T-cell (primary cell): ENCODE data around the gene FMN1. TPM values are rescaled to one million over a fixed set of nuclear protein-coding genes. Genes with fewer than 3 reads are reported as not detected.

Experiments used
- ATAC-seq, 4 experiments: fragments of 200-7000 bp in 3 of 4; fragments of 150-1000 bp in 1 of 4; cut with Tn5 transposase; replicated peaks in 1 of 4; 1 replicate in 3 of 4; 2 replicates in 1 of 4; pipeline ENCODE4 v1.10.0; 2021; ENCODE audit warnings: moderate library complexity in 3 of 4, mild to moderate bottlenecking in 2 of 4, moderate number of reproducible peaks in 1 of 4
- CTCF ChIA-PET, 2 donors: fragments of 300-600 bp; sonication (Branson Sonifier 250); formaldehyde crosslinking; loops; one replicate each; lab custom pipeline; 2022; ENCODE audit warnings: antibody characterized with exemption in 2 of 2; lab: Charles Lee
- POLR2A ChIA-PET, 2 donors: fragments of 300-600 bp; sonication (Branson Sonifier 250); formaldehyde crosslinking; loops; one replicate each; lab custom pipeline; 2022; ENCODE audit warnings: antibody characterized with exemption in 2 of 2; lab: Charles Lee
- DNase-seq, 35 experiments: peaks; one replicate each; pipeline versions ENCODE4 v3.0.0 to v3.0.0-alpha.2; 2013 to 2023
- H3K27ac ChIP-seq: one replicate; pipeline ENCODE4 v1.5.1; 2013; ENCODE audit warnings: low read length
- H3K27me3 ChIP-seq, 2 experiments: replicated peaks in 1 of 2; 1 replicate in 1 of 2; 2 replicates in 1 of 2; pipeline versions ENCODE4 v1.6.1 to v1.7.0; 2013; ENCODE audit warnings: low read length in 1 of 2, mixed read lengths in 1 of 2; ENCODE audit not compliant: control insufficient read depth in 2 of 2, insufficient read depth in 2 of 2; ENCODE audit errors: extremely low read depth in 1 of 2
- H3K36me3 ChIP-seq, 2 donors: 1 replicate in 1 of 2; 2 replicates in 1 of 2; pipeline versions ENCODE4 v1.6.1 to v1.7.0; 2013; ENCODE audit warnings: low read length in 1 of 2; ENCODE audit not compliant: control insufficient read depth in 2 of 2, insufficient read depth in 1 of 2; ENCODE audit errors: extremely low read depth in 1 of 2
- H3K4me1 ChIP-seq, 2 experiments: 1 replicate in 1 of 2; 2 replicates in 1 of 2; pipeline versions ENCODE4 v1.6.1 to v1.7.0; 2013; ENCODE audit warnings: low read length in 2 of 2, mixed read lengths in 1 of 2; ENCODE audit not compliant: insufficient read depth in 2 of 2, control insufficient read depth in 1 of 2; ENCODE audit errors: extremely low read depth in 1 of 2
- H3K4me3 ChIP-seq, 2 donors: 1 replicate in 1 of 2; 2 replicates in 1 of 2; pipeline versions ENCODE4 v1.5.1 to v1.7.0; 2013; ENCODE audit warnings: mild to moderate bottlenecking in 2 of 2, low read length in 1 of 2, moderate library complexity in 1 of 2; ENCODE audit not compliant: control insufficient read depth in 1 of 2; ENCODE audit errors: extremely low read depth in 1 of 2
- H3K9me3 ChIP-seq: 2 replicates; pipeline ENCODE4 v1.7.0; 2013
- H3K27ac Mint-ChIP-seq, 2 donors: one replicate each; pipeline ENCODE4 v1.8.0; 2020 to 2021; ENCODE audit warnings: mild to moderate bottlenecking in 2 of 2, mixed read lengths in 2 of 2
- H3K27me3 Mint-ChIP-seq, 2 donors: one replicate each; pipeline ENCODE4 v1.8.0; 2021 to 2022; ENCODE audit warnings: mixed read lengths in 2 of 2
- H3K36me3 Mint-ChIP-seq: one replicate; pipeline ENCODE4 v1.8.0; 2021; ENCODE audit warnings: mixed read lengths
- H3K4me1 Mint-ChIP-seq, 3 donors: one replicate each; pipeline ENCODE4 v1.8.0; 2020 to 2022; ENCODE audit warnings: mixed read lengths in 3 of 3, mild to moderate bottlenecking in 1 of 3
- H3K4me3 Mint-ChIP-seq, 3 donors: one replicate each; pipeline ENCODE4 v1.8.0; 2020 to 2022; ENCODE audit warnings: mild to moderate bottlenecking in 3 of 3, mixed read lengths in 3 of 3, moderate library complexity in 3 of 3
- H3K9me3 Mint-ChIP-seq, 3 donors: one replicate each; pipeline ENCODE4 v1.8.0; 2020 to 2022; ENCODE audit warnings: mixed read lengths in 3 of 3
- WGBS: methylation state at CpG from one replicate; pipeline ENCODE4 v1.1.5; 2013; ENCODE audit warnings: missing lambda C conversion rate; ENCODE audit not compliant: insufficient coverage; 5-methylcytosine and 5-hydroxymethylcytosine counted together
- total RNA-seq, 35 experiments: library from RNA in 6 of 35; stranded (reverse) in 6 of 35; fragments of 120-200 nt in 1 of 35; gene quantifications; one replicate each; pipeline versions ENCODE4 v1.2.1 to v1.2.4 and lab custom pipeline; 2013 to 2026

FMN1 gene
- total RNA-seq, 5 donors from 2014 or later (not counting 1 experiment from before 2014, with no cell fraction given), result 0.20 to 22.4 (median 14.9) TPM

DNA sequence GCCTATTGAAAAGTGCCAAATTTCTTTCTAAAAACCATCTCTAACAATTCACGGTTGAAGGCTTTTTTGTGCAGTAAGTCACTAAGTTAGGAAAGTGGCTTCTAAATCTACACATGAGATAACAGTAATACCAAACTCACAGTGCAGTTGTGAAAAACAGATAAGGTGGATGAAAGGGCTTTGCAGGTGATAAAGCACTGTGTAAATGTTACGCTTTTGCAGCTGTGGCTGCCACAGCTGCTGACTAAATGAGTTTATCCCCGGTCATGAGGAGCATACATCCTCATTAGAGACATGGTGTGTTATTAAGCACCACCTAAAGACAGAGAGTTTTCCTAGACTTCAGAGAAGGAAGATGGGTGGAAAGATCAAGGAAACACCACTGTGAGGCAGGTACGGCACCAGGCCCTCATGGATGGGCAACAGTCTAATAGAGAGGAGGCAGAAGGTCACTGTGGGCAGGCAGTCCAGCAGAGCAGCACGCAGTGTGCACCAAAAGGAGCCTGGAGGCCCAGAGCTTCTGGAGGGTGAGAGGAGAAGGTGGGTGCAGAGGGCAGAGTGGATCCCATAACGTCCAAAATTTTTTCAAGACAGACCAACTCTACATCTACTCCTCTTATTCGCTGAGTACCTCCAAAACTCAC lies 68.5 kb downstream of the FMN1 start:
- ChIA-PET POLR2A (no interaction called here), CTCF (no interaction called here)
- no CpG with 5 or more reads among the region's 7 CpGs for WGBS
- Histone ChIP-seq H3K4me1 (peaks cover 12 to 13% of the 10 kb centered on the region in 2 experiments), H3K27ac (peak overlapping the region; percentile 7), H3K4me3 (peak overlapping the region in 1 of 2 donors; percentile 4), H3K9me3 (no peaks in the 10 kb centered on the region), H3K36me3 (no peaks in the 10 kb centered on the region), H3K27me3 (no peaks in the 10 kb centered on the region)
- Mint-ChIP-seq H3K27me3 (no peaks in the 10 kb centered on the region), H3K36me3 (no peaks in the 10 kb centered on the region), H3K4me1 (peaks cover 31 to 43% (median 31%) of the 10 kb centered on the region in 3 donors), H3K4me3 (peak overlapping the region; percentile 10 to 72 (median 52)), H3K27ac (peak overlapping the region; percentile 82 to 89), H3K9me3 (peaks cover 0 to 5% (median 4%) of the 10 kb centered on the region in 3 donors)
- ATAC-seq (peak; percentile 68 to 79 (median 76)), DNase-seq (peak in 9 of 35 experiments; percentile 6 to 37 (median 21))

DNA sequence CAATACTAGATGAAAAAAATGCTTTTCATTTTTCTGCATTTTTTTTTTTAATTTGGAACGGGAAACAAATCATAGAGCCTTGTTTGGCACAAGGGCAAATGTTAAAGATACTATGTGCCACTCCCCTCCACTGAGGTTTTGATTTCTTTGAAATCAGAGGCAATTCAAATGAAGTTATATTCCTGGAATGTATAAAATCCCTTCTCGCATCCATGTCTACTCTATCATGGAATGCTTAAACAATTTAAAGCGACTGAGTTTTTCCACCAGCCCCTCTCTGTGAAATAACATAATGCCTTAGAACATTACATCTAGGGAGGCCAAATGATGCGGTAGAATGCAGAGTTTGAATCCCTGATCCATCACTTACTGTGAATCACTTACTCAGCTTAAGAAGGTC lies 69.7 kb downstream of the FMN1 start:
- Mint-ChIP-seq H3K36me3 (no peaks in the 10 kb centered on the region), H3K9me3 (peaks cover 0 to 5% (median 4%) of the 10 kb centered on the region in 3 donors), H3K4me1 (peaks cover 31 to 43% (median 31%) of the 10 kb centered on the region in 3 donors), H3K4me3 (no peak overlapping the region), H3K27me3 (no peaks in the 10 kb centered on the region), H3K27ac (peak overlapping the region in 1 of 2 donors; percentile 24)
- H3K9me3 ChIP-seq, result no peaks in the 10 kb centered on the region
- WGBS, result no CpG with 5 or more reads among the region's 4 CpGs
- ATAC-seq (no peak), DNase-seq (no peak)
- H3K4me3 ChIP-seq, result no peak overlapping the region
- no peaks in the 10 kb centered on the region for H3K27me3 ChIP-seq
- POLR2A ChIA-PET, result no interaction called here
- CTCF ChIA-PET, result no interaction called here
- H3K4me1 ChIP-seq, result peaks cover 12 to 13% of the 10 kb centered on the region in 2 experiments
- no peak overlapping the region for H3K27ac ChIP-seq
- no peaks in the 10 kb centered on the region for H3K36me3 ChIP-seq

DNA sequence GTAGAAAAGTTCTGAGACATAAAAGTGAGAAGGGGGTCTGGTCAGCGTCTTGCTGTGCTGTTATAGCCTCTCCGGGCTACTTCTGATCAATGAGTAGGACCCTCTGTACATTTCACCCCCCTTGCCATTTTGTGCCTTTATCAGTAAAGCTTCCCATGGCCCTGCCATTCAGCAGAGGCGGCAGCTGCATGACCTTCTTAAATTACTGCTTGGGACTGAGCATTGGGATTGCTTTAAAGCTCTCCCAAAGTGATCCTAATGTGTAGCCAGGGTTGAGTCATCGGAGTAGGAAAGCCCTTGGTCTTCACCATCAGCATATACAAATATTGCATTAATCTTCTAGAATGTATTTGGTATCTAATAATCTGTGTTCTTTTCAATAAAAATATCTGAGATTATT lies 70.2 kb downstream of the FMN1 start:
- Mint-ChIP-seq H3K9me3 (peaks cover 0 to 5% (median 4%) of the 10 kb centered on the region in 3 donors), H3K4me3 (no peak overlapping the region), H3K27me3 (no peaks in the 10 kb centered on the region), H3K27ac (peak overlapping the region in 1 of 2 donors; percentile 59), H3K4me1 (peaks cover 31 to 43% (median 31%) of the 10 kb centered on the region in 3 donors), H3K36me3 (no peaks in the 10 kb centered on the region)
- peaks cover 12 to 13% of the 10 kb centered on the region in 2 experiments for H3K4me1 ChIP-seq
- ATAC-seq (no peak), DNase-seq (no peak)
- no peak overlapping the region for H3K4me3 ChIP-seq
- CTCF ChIA-PET, result interaction anchor here in 1 of 2 donors (1.3 kb wide), 1 partner anchor 8 kb away, joined by 3 read pairs; no protein-coding TSS in a partner anchor
- POLR2A ChIA-PET, result no interaction called here
- H3K27ac ChIP-seq, result no peak overlapping the region
- H3K27me3 ChIP-seq, result peaks cover 0 to under 1% of the 10 kb centered on the region in 2 experiments
- WGBS, result 100% methylated on average over 1 of the region's 4 CpGs
- no peaks in the 10 kb centered on the region for H3K36me3 ChIP-seq
- H3K9me3 ChIP-seq, result no peaks in the 10 kb centered on the region

DNA sequence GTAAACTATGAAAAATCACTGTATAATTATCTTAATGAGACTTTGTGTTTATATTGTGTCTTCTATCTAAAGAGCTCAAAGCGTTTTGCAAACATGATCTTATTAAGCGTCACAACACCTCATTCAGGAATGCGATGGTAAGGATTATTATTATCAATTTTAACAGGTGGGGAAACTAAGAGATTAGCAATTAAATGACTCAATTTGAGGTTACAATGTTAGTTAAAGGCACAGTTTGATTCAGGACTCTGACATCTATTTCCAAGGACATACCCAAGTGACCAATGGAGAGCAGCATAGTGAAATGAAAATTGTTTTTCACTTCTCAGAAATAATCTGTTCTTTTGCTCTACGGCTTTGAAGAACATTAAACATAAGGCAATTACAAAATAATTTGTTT lies 74.6 kb downstream of the FMN1 start:
- DNase-seq (no peak), ATAC-seq (no peak)
- Histone ChIP-seq H3K9me3 (no peaks in the 10 kb centered on the region), H3K4me3 (no peak overlapping the region), H3K27me3 (peaks cover 0 to 3% of the 10 kb centered on the region in 2 experiments), H3K27ac (no peak overlapping the region), H3K4me1 (no peaks in the 10 kb centered on the region), H3K36me3 (no peaks in the 10 kb centered on the region)
- ChIA-PET POLR2A (no interaction called here), CTCF (no interaction called here)
- 100% methylated on average over 1 of the region's 4 CpGs for WGBS
- H3K9me3 Mint-ChIP-seq, result no peaks in the 10 kb centered on the region
- H3K36me3 Mint-ChIP-seq, result no peaks in the 10 kb centered on the region
- H3K4me1 Mint-ChIP-seq, result peaks cover 0 to 11% (median under 1%) of the 10 kb centered on the region in 3 donors
- no peak overlapping the region for H3K4me3 Mint-ChIP-seq
- H3K27me3 Mint-ChIP-seq, result no peaks in the 10 kb centered on the region
- no peak overlapping the region for H3K27ac Mint-ChIP-seq

DNA sequence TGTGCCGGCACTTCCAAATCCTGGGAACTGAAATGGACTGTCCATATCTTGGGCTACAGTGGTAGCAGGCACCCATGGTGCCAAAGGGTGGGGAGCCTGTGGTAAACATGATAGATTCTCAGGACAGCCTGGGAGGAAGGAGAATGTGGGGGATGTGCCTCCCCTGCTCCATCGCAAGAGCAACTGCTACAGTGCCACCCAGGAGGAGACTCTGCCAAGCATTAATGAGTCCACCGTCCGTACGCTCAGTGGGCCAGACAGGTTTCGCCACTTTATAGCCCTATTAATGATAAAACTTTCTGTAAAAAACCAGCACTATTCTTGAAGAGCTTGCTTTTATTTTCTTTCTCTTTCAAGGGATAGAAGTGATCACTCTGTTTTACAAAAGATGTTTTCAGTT lies 75.2 kb downstream of the FMN1 start:
- Histone ChIP-seq H3K27me3 (peaks cover 0 to 3% of the 10 kb centered on the region in 2 experiments), H3K27ac (no peak overlapping the region), H3K4me3 (no peak overlapping the region), H3K4me1 (no peaks in the 10 kb centered on the region), H3K36me3 (no peaks in the 10 kb centered on the region), H3K9me3 (no peaks in the 10 kb centered on the region)
- ChIA-PET CTCF (no interaction called here), POLR2A (no interaction called here)
- Mint-ChIP-seq H3K4me1 (peaks cover 0 to 6% (median 0%) of the 10 kb centered on the region in 3 donors), H3K27ac (no peak overlapping the region), H3K27me3 (no peaks in the 10 kb centered on the region), H3K36me3 (no peaks in the 10 kb centered on the region), H3K4me3 (no peak overlapping the region), H3K9me3 (no peaks in the 10 kb centered on the region)
- no peak for DNase-seq
- no peak for ATAC-seq
- WGBS, result 100% methylated on average over 1 of the region's 6 CpGs

DNA sequence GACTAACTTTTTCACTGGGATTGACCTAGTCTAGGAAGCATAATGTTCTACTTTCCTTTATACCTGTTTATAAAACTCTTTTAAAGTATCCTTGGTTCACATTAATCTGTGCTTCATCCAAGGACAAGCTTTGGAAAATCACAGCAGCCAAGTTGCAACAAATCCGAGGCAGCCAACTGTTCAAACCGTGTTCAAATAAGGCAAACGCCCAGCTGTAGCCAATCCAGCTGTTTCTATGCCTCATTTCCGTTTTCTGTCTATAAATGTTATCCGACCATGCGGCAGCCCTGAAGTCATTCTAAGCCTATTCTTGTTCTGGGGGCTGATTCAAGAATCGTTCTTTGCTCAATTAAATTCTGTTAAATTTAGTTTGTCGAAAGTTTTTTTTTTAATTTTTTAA lies 78.3 kb downstream of the FMN1 start:
- H3K27me3 ChIP-seq, result peaks cover 0 to 3% of the 10 kb centered on the region in 2 experiments
- no peaks in the 10 kb centered on the region for H3K4me1 ChIP-seq
- H3K4me3 ChIP-seq, result no peak overlapping the region
- H3K36me3 Mint-ChIP-seq, result no peaks in the 10 kb centered on the region
- no peaks in the 10 kb centered on the region for H3K9me3 Mint-ChIP-seq
- POLR2A ChIA-PET, result no interaction called here
- no peak overlapping the region for H3K27ac ChIP-seq
- no peak overlapping the region for H3K27ac Mint-ChIP-seq
- H3K36me3 ChIP-seq, result no peaks in the 10 kb centered on the region
- H3K4me1 Mint-ChIP-seq, result peaks cover 0 to 1% (median 0%) of the 10 kb centered on the region in 3 donors
- ATAC-seq, result no peak
- no peaks in the 10 kb centered on the region for H3K9me3 ChIP-seq
- no peak overlapping the region for H3K4me3 Mint-ChIP-seq
- DNase-seq, result no peak
- WGBS, result 66% methylated on average over 6 of the region's 8 CpGs
- H3K27me3 Mint-ChIP-seq, result no peaks in the 10 kb centered on the region
- CTCF ChIA-PET, result no interaction called here
